ENCODE measurements around the gene CHPF.
A peak's percentile ranks its signal among the peaks of the same experiment; 100 is the strongest.

Gene CHPF

GRCh38 chr2:219495531-219496122 lies 48.0 kb downstream of the CHPF start:
- peak; percentile 55 to 70 for DNase-seq

GRCh38 chr2:219494952-219495530 lies 48.6 kb downstream of the CHPF start:
- DNase-seq = no peak

GRCh38 chr2:219493086-219493485 lies 50.5 kb downstream of the CHPF start:
- no peak for DNase-seq

GRCh38 chr2:219492575-219492974 lies 51.0 kb downstream of the CHPF start:
- peak in 1 of 2 experiments; percentile 6 for DNase-seq

- no peak for DNase-seq
These were observed 52.2 kb downstream of the CHPF start for GRCh38 chr2:219491278-219491963.

- no peak for DNase-seq
These were observed 52.9 kb downstream of the CHPF start for GRCh38 chr2:219490600-219491130.

- DNase-seq = no peak
These were observed 53.4 kb downstream of the CHPF start for GRCh38 chr2:219490186-219490585.

- DNase-seq = no peak
These were observed 54.3 kb downstream of the CHPF start for GRCh38 chr2:219489315-219489714.

All from NCI-H1930 (cell line).